Measurements from ENCODE around the gene COX4I1. TPM values are rescaled to one million over a fixed set of nuclear protein-coding genes. Genes with fewer than 3 reads are reported as not detected.
"Not testable (repeated sequence)": the region's sequence is repeated elsewhere in the genome, so short reads cannot be mapped to it uniquely, and the experiment has no call there.

COX4I1 gene
- total RNA-seq, 2 donors from 2014 or later, result 436 to 471 TPM

DNA sequence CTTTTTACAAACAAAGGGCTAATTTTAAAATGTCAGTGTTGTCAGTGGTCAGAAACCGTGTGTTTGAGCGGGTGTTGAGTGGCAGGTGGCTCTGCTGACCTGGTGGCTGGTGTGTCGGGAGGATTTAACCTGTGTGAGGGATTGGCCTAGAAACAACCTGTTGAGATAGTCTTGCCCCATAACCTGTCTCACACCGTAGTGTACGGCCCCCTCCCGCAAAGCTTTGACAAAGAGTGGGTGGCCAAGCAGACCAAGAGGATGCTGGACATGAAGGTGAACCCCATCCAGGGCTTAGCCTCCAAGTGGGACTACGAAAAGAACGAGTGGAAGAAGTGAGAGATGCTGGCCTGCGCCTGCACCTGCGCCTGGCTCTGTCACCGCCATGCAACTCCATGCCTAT, 7.0 kb downstream of the COX4I1 start:
- Histone ChIP-seq H3K9ac (ENCODE audit: extremely low read depth, low read length, poor library complexity, severe bottlenecking) (no peak overlapping the region), H3K9me3 (ENCODE audit: control insufficient read depth, low read length) (no peaks in the 10 kb centered on the region), H3K27ac (ENCODE audit: low read depth, low read length) (no peak overlapping the region), H3K4me1 (ENCODE audit: control insufficient read depth, insufficient read depth, low read length) (no peaks in the 10 kb centered on the region), H3K4me3 (ENCODE audit: low read length) (no peak overlapping the region), H3K27me3 (ENCODE audit: control insufficient read depth, insufficient read depth, low read length, poor library complexity, severe bottlenecking) (no peaks in the 10 kb centered on the region), H3K36me3 (ENCODE audit: control insufficient read depth, insufficient read depth, low read length) (peaks cover 56% of the 10 kb centered on the region)
- WGBS, 2 experiments (ENCODE audit: insufficient coverage in 1 of 2, insufficient read length in 1 of 2), result 96 to 97% methylated on average over 7 to 11 of the region's 11 CpGs
- no peaks in the 10 kb centered on the region for H3K27me3 Mint-ChIP-seq (ENCODE audit: insufficient read depth)
- no peak overlapping the region for H3K27ac Mint-ChIP-seq
- H3K4me1 Mint-ChIP-seq, result no peaks in the 10 kb centered on the region
- TF ChIP-seq, protein P1, sequence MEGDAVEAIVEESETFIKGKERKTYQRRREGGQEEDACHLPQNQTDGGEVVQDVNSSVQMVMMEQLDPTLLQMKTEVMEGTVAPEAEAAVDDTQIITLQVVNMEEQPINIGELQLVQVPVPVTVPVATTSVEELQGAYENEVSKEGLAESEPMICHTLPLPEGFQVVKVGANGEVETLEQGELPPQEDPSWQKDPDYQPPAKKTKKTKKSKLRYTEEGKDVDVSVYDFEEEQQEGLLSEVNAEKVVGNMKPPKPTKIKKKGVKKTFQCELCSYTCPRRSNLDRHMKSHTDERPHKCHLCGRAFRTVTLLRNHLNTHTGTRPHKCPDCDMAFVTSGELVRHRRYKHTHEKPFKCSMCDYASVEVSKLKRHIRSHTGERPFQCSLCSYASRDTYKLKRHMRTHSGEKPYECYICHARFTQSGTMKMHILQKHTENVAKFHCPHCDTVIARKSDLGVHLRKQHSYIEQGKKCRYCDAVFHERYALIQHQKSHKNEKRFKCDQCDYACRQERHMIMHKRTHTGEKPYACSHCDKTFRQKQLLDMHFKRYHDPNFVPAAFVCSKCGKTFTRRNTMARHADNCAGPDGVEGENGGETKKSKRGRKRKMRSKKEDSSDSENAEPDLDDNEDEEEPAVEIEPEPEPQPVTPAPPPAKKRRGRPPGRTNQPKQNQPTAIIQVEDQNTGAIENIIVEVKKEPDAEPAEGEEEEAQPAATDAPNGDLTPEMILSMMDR (conservative IDR thresholded peaks at IDR 0.05), result no peak
- no peak for DNase-seq
- no peak overlapping the region for H3K4me3 Mint-ChIP-seq
- peaks cover 58% of the 10 kb centered on the region for H3K36me3 Mint-ChIP-seq (ENCODE audit: low read depth)
- H3K9me3 Mint-ChIP-seq, result peaks cover 5% of the 10 kb centered on the region

- not testable (repeated sequence) for H3K4me3 Mint-ChIP-seq; H3K27me3 Mint-ChIP-seq (ENCODE audit: insufficient read depth); H3K4me3 ChIP-seq (ENCODE audit: low read length); H3K9me3 ChIP-seq (ENCODE audit: control insufficient read depth, low read length); H3K9ac ChIP-seq (ENCODE audit: extremely low read depth, low read length, poor library complexity, severe bottlenecking); H3K27me3 ChIP-seq (ENCODE audit: control insufficient read depth, insufficient read depth, low read length, poor library complexity, severe bottlenecking); H3K4me1 Mint-ChIP-seq; DNase-seq; H3K27ac Mint-ChIP-seq; H3K4me1 ChIP-seq (ENCODE audit: control insufficient read depth, insufficient read depth, low read length); H3K9me3 Mint-ChIP-seq; H3K27ac ChIP-seq (ENCODE audit: low read depth, low read length)
- 91% methylated on average over 3 to 5 of the region's 6 CpGs for WGBS, 2 experiments (ENCODE audit: insufficient coverage in 1 of 2, insufficient read length in 1 of 2)
- peaks cover 50% of the 10 kb centered on the region for H3K36me3 Mint-ChIP-seq (ENCODE audit: low read depth)
- peaks cover 48% of the 10 kb centered on the region for H3K36me3 ChIP-seq (ENCODE audit: control insufficient read depth, insufficient read depth, low read length)
Observed at GRCh38 chr16:85807340-85807739, 7.8 kb downstream of the COX4I1 start.

- not testable (repeated sequence) for H3K9me3 Mint-ChIP-seq; H3K4me1 Mint-ChIP-seq; H3K27me3 ChIP-seq (ENCODE audit: control insufficient read depth, insufficient read depth, low read length, poor library complexity, severe bottlenecking); H3K4me3 Mint-ChIP-seq; H3K4me1 ChIP-seq (ENCODE audit: control insufficient read depth, insufficient read depth, low read length); H3K4me3 ChIP-seq (ENCODE audit: low read length); H3K27ac ChIP-seq (ENCODE audit: low read depth, low read length); H3K9me3 ChIP-seq (ENCODE audit: control insufficient read depth, low read length); H3K27ac Mint-ChIP-seq; H3K9ac ChIP-seq (ENCODE audit: extremely low read depth, low read length, poor library complexity, severe bottlenecking); H3K27me3 Mint-ChIP-seq (ENCODE audit: insufficient read depth); DNase-seq
- peaks cover 40% of the 10 kb centered on the region for H3K36me3 ChIP-seq (ENCODE audit: control insufficient read depth, insufficient read depth, low read length)
- H3K36me3 Mint-ChIP-seq (ENCODE audit: low read depth), result peaks cover 43% of the 10 kb centered on the region
- 100% methylated on average over 3 of the region's 27 CpGs; no CpG with 5 or more reads in 1 of the 2 experiments for WGBS, 2 experiments (ENCODE audit: insufficient coverage in 1 of 2, insufficient read length in 1 of 2)
Observed at GRCh38 chr16:85808104-85808503, 8.6 kb downstream of the COX4I1 start.

- no peak for DNase-seq
- TF ChIP-seq, protein P1 (conservative IDR thresholded peaks at IDR 0.05), result no peak
- 81 to 92% methylated on average over 3 to 7 of the region's 7 CpGs for WGBS, 2 experiments (ENCODE audit: insufficient coverage in 1 of 2, insufficient read length in 1 of 2)
Observed at GRCh38 chr16:85808926-85809325, 9.4 kb downstream of the COX4I1 start.

More at GRCh38 chr16:85808926-85809325, 9.4 kb downstream of the COX4I1 start:
- Mint-ChIP-seq H3K9me3 (peaks cover 5% of the 10 kb centered on the region), H3K27me3 (ENCODE audit: insufficient read depth) (peaks cover 7% of the 10 kb centered on the region), H3K36me3 (ENCODE audit: low read depth) (peaks cover 35% of the 10 kb centered on the region), H3K4me3 (no peak overlapping the region), H3K4me1 (peaks cover 4% of the 10 kb centered on the region), H3K27ac (no peak overlapping the region)
- no peak overlapping the region for H3K27ac ChIP-seq (ENCODE audit: low read depth, low read length)
- H3K4me3 ChIP-seq (ENCODE audit: low read length), result no peak overlapping the region
- H3K27me3 ChIP-seq (ENCODE audit: control insufficient read depth, insufficient read depth, low read length, poor library complexity, severe bottlenecking), result no peaks in the 10 kb centered on the region
- H3K4me1 ChIP-seq (ENCODE audit: control insufficient read depth, insufficient read depth, low read length), result no peaks in the 10 kb centered on the region
- H3K9ac ChIP-seq (ENCODE audit: extremely low read depth, low read length, poor library complexity, severe bottlenecking), result no peak overlapping the region
- peaks cover 32% of the 10 kb centered on the region for H3K36me3 ChIP-seq (ENCODE audit: control insufficient read depth, insufficient read depth, low read length)
- no peaks in the 10 kb centered on the region for H3K9me3 ChIP-seq (ENCODE audit: control insufficient read depth, low read length)

Data from endodermal cell (in vitro differentiated cells).